ENCODE results near the gene CHRM1. TPM values are rescaled to one million over a fixed set of nuclear protein-coding genes. Genes with fewer than 3 reads are reported as not detected.

The CHRM1 gene
- total RNA-seq (2016; rRNA removed; fragmentation: Illumina TruSeq; extraction: Trizol) (not detected in 2 replicates), polyA plus RNA-seq (2011; rRNA removed) (not detected in 2 replicates), polyA minus RNA-seq (2011; rRNA and poly(A)+ RNA removed; ENCODE audit: low replicate concordance) (0.21 TPM in 1 of 2 replicates, not detected in the other), Bru-seq, nascent RNA (not detected), BruChase-seq, experiment 1, labeled RNA remaining after a 6-hour chase (not detected), BruChase-seq, experiment 2, labeled RNA remaining after a 2-hour chase (not detected)
- not detected in 2 replicates for total RNA-seq (2016; cell fraction: cytosol; rRNA removed; fragmentation: Illumina TruSeq; extraction: Trizol; ENCODE audit: low read depth)
- not detected in 2 replicates for total RNA-seq (2016; cell fraction: insoluble cytoplasmic fraction; rRNA removed; fragmentation: Illumina TruSeq; extraction: Trizol)
- total RNA-seq (2016; cell fraction: membrane; rRNA removed; fragmentation: Illumina TruSeq; extraction: Trizol): not detected in 2 replicates
- not detected in 2 replicates for total RNA-seq (2016; cell fraction: nucleus; rRNA removed; fragmentation: Illumina TruSeq; extraction: Trizol)
- polyA plus RNA-seq (2011; cell fraction: cytosol; rRNA removed): not detected in 2 replicates
- polyA plus RNA-seq (2011; cell fraction: nucleus; rRNA removed): not detected in 2 replicates
- not detected in 2 replicates for polyA plus RNA-seq (2012)
- polyA plus RNA-seq (2016; cell fraction: cytosol; fragmentation: Illumina TruSeq; extraction: Trizol; ENCODE audit: low read depth): not detected in 2 replicates
- not detected in 2 replicates for polyA plus RNA-seq (2016; cell fraction: insoluble cytoplasmic fraction; fragmentation: Illumina TruSeq; extraction: Trizol; ENCODE audit: low read depth)
- not detected in 2 replicates for polyA plus RNA-seq (2016; cell fraction: membrane; fragmentation: Illumina TruSeq; extraction: Trizol; ENCODE audit: low read depth)
- polyA plus RNA-seq (2016; cell fraction: nucleus; fragmentation: Illumina TruSeq; extraction: Trizol; ENCODE audit: insufficient read depth, low read depth): not detected in 2 replicates
- polyA minus RNA-seq (2011; cell fraction: cytosol; rRNA and poly(A)+ RNA removed): not detected in 2 replicates
- not detected in 2 replicates for polyA minus RNA-seq (2011; cell fraction: nucleus; rRNA and poly(A)+ RNA removed)
- long read RNA-seq, experiment 1: 0 reads
- long read RNA-seq, experiment 2: 0 reads

GRCh38 chr11:62921201-62921572 lies at the start of gene CHRM1:
Gene CHRM1 (minus strand): TSS chr11:62921363. CDS start chr11:62911100, 10,263 bp downstream.
- no peak for TF ChIP-seq SATB2 (CRISPR knock-in tag; IDR thresholded peaks at IDR 0.05)
- Histone ChIP-seq H3K4me1 (ENCODE audit: insufficient read depth, low read length) (no peaks in the 10 kb centered on the region), H4K20me1 (ENCODE audit: insufficient read depth, low read length) (no peaks in the 10 kb centered on the region), H3K9me3 (ENCODE audit: low read length) (no peaks in the 10 kb centered on the region), H3K4me3 (replicated peaks in 1 of 3; ENCODE audit: insufficient read depth in 1 of 3, low read depth in 2 of 3, low read length in 3 of 3) (no peak within 1 kb of the TSS), H3K79me2 (ENCODE audit: insufficient read depth, low read length) (no peaks in the 10 kb centered on the region), H3K36me3 (replicated peaks in 1 of 2; ENCODE audit: control insufficient read depth in 1 of 2, insufficient read depth in 2 of 2, low read length in 2 of 2) (no peaks in the 10 kb centered on the region), H3K9ac (ENCODE audit: insufficient read depth, low read depth, low read length) (no peak within 1 kb of the TSS), H3K27ac (ENCODE audit: extremely low read length, insufficient read depth, low read length) (no peak within 1 kb of the TSS), H2AFZ (ENCODE audit: low read length) (no peak within 1 kb of the TSS), H3K27me3 (ENCODE audit: control insufficient read depth in 1 of 2, insufficient read depth in 2 of 2, low read length in 2 of 2) (peaks cover 10 to 33% of the 10 kb centered on the region in 2 experiments; a peak in 4 of 5 replicates), H3K4me2 (ENCODE audit: low read depth, low read length) (no peak within 1 kb of the TSS)
- 29% methylated on average over 8 of the region's 9 CpGs for WGBS (ENCODE audit: low lambda C conversion rate)
- ATAC-seq: no peak
- no peak for DNase-seq (ENCODE audit: low spot score)
- FAIRE-seq: no peak
- BruUV-seq (replicated peaks): no TSS peak
- CTCF ChIA-PET (ENCODE audit: low intra/inter-chr PET ratio, low total read pairs): no interaction called here
- in situ Hi-C loops (cut with HindIII; ENCODE audit: extremely low pct_ligation_motif_present, low pct_unique_long_range_greater_than_20kb) (loop anchor here (25.0 kb wide), 1 partner anchor 291 kb away; no protein-coding TSS in a partner anchor), intact Hi-C loops (cut with micrococcal nuclease; ENCODE audit: unreplicated experiment) (no loop called here)
- POLR2A ChIA-PET: interaction anchor here (1.0 kb wide), 1 partner anchor 64 kb away, joined by 3 read pairs; no protein-coding TSS in a partner anchor

- no peaks in the 10 kb centered on the region for H3K4me1 ChIP-seq (ENCODE audit: insufficient read depth, low read length)
- no peaks in the 10 kb centered on the region for H3K9me3 ChIP-seq (ENCODE audit: low read length)
- peaks cover 0 to 8% of the 10 kb centered on the region in 2 experiments; a peak in 3 of 5 replicates for H3K27me3 ChIP-seq (ENCODE audit: control insufficient read depth in 1 of 2, insufficient read depth in 2 of 2, low read length in 2 of 2)
- no peak for FAIRE-seq
- ATAC-seq: no peak
- no peak overlapping the region for H3K4me3 ChIP-seq (replicated peaks in 1 of 3; ENCODE audit: insufficient read depth in 1 of 3, low read depth in 2 of 3, low read length in 3 of 3)
- no peak overlapping the region for H3K4me2 ChIP-seq (ENCODE audit: low read depth, low read length)
- H4K20me1 ChIP-seq (ENCODE audit: insufficient read depth, low read length): no peaks in the 10 kb centered on the region
- 29% methylated on average over 1 of the region's 2 CpGs for WGBS (ENCODE audit: low lambda C conversion rate)
- H3K79me2 ChIP-seq (ENCODE audit: insufficient read depth, low read length): no peaks in the 10 kb centered on the region
- no peak overlapping the region for H3K9ac ChIP-seq (ENCODE audit: insufficient read depth, low read depth, low read length)
- TF ChIP-seq ZNF704 (CRISPR knock-in tag; IDR thresholded peaks at IDR 0.05; ENCODE audit: borderline replicate concordance): no peak
- TF ChIP-seq HMGXB4 (CRISPR knock-in tag; IDR thresholded peaks at IDR 0.05; ENCODE audit: borderline replicate concordance in 1 of 2, low read depth in 1 of 2): no peak
- no peak for TF ChIP-seq ZFP62 (CRISPR knock-in tag; IDR thresholded peaks at IDR 0.05)
- TF ChIP-seq ZBTB43 (CRISPR knock-in tag; conservative IDR thresholded peaks at IDR 0.05): no peak
- in situ Hi-C loops (cut with HindIII; ENCODE audit: extremely low pct_ligation_motif_present, low pct_unique_long_range_greater_than_20kb): no loop called here
- no peak overlapping the region for H2AFZ ChIP-seq (ENCODE audit: low read length)
- CTCF ChIA-PET (ENCODE audit: low intra/inter-chr PET ratio, low total read pairs): no interaction called here
- BruUV-seq (replicated peaks): no TSS peak
- H3K27ac ChIP-seq (ENCODE audit: extremely low read length, insufficient read depth, low read length): no peak overlapping the region
- DNase-seq (ENCODE audit: low spot score): no peak
- H3K36me3 ChIP-seq (replicated peaks in 1 of 2; ENCODE audit: control insufficient read depth in 1 of 2, insufficient read depth in 2 of 2, low read length in 2 of 2): no peaks in the 10 kb centered on the region
- POLR2A ChIA-PET: no interaction called here
- intact Hi-C loops (cut with micrococcal nuclease; ENCODE audit: unreplicated experiment): no loop called here
These were observed 44.4 kb upstream of the CHRM1 start for GRCh38 chr11:62965574-62965973.

All from HepG2 (cell line).